Activated gamma-delta T cell treated with Interleukin-2 at 50 U/mL for 16 hours (primary cell): Measurements from ENCODE around the gene LRRC10.
"Not testable (repeated sequence)": the region's sequence is repeated elsewhere in the genome, so short reads cannot be mapped to it uniquely, and the experiment has no call there.

ENCODE experiments used
- DNase-seq: peaks from one replicate; pipeline ENCODE4 v3.0.0-alpha.2; 2020

Gene LRRC10

DNA sequence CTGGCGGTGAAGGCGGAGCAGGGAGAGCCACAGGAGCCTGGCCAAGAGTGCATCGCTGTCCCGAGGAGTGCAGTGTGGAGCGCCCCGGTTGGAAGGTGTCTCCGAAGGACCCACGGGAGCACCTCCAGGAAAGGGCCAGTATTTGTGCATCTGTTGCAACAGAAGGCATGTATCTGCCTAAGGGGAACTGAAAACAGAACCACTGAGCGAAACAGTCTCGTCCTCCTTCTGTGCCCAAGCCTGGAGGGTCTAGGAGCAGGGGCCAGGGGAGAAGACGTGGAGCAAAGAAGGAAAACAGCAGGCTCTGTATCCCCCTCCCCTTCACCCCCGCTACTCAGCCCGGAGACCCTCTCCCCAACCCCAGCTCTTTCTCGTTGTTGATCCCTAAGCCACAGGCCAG, 5.3 kb upstream of the LRRC10 start:
- DNase-seq = no peak

- no peak for DNase-seq
These were observed 2.6 kb upstream of the LRRC10 start for GRCh38 chr12:69613351-69613750.

DNA sequence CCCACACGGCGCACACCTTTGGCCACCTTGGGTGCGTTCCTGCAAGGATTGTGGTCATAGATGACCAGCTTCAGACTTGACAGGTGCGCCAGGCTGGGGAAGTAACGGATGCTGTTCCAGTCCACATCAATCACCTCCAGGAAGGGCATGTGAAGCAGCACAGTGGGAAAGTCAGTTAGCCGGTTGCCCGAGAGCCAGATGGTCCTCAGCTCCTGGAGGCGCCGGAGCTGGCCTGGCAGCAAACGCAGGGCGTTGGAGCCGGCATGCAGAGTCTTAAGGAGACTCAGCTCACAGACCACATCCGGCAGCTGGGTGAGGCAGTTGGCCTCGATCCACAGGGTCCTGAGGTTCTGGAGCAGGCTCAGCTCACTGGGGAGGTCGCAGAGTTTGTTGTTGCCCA, 581 bp downstream of the LRRC10 start:
- DNase-seq = no peak

DNA sequence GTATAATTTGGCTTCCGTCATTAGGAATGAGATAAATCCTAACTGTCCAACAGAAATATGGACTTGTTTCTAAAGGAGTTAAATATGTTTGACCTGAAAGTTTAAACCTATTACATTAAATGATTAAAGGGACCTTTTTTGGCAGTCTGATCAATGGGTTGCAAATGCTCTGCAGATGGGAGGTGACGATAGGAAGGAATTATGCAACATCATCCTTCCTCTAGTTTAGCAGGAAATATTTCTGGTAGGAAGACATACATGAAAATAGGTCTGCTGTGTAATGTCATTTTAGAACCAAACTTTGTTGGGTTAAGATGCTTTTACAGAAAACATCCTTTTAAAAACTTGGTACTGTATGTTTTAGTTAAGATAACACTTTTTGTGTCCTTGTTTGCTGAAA, 2.6 kb downstream of the LRRC10 start:
- DNase-seq = no peak

GRCh38 chr12:69604275-69604674, 6.4 kb downstream of the LRRC10 start:
- DNase-seq = not testable (repeated sequence)

- not testable (repeated sequence) for DNase-seq
These were observed 7.2 kb downstream of the LRRC10 start for GRCh38 chr12:69603556-69603955.

- DNase-seq = no peak
These were observed 7.8 kb downstream of the LRRC10 start for GRCh38 chr12:69602954-69603353.

- no peak for DNase-seq
These were observed 8.6 kb downstream of the LRRC10 start for GRCh38 chr12:69601962-69602685.

DNA sequence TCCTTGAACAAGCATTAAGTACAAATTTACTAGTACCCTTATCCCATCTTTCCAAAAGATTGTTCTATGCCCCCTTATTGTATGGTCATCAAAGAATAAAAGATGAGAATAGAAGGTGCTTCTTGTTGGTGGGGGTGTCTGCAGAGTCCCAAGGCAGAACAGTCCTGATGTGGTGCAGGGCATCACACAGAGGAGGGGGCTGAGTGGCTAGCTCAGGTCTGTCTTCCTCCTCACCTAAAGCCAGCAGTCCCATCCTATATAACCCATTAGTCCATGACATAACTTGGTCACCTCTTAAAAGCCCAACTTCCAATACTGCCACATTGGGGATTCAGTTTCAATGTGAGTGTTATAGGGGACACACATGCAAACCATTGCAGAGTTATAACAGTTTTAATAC, 9.9 kb downstream of the LRRC10 start:
- no peak for DNase-seq

DNA sequence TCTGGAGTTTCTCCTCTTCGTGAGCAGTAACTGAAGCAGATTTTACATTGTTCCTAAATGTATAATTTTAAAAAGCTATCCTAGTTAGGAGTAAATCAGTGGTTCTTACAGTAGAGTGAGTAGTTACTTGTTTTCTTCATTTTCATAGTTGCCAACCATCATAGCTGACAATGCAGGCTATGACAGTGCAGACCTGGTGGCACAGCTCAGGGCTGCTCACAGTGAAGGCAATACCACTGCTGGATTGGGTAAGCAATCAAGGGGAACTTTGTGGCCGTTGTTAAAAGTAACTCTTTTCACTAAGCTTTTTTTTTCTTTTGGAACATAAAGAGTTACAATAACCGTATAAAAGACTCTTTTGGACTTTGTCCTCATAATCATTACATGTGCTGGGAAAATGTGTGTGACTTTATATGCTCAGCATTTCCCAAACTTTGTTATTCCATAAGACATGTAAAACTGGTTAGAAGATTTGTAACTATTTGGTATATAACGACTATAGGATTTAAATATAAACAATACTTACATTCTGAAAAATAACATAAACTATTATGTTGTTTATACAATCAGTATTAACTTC, 12.4 kb downstream of the LRRC10 start:
- no peak for DNase-seq

DNA sequence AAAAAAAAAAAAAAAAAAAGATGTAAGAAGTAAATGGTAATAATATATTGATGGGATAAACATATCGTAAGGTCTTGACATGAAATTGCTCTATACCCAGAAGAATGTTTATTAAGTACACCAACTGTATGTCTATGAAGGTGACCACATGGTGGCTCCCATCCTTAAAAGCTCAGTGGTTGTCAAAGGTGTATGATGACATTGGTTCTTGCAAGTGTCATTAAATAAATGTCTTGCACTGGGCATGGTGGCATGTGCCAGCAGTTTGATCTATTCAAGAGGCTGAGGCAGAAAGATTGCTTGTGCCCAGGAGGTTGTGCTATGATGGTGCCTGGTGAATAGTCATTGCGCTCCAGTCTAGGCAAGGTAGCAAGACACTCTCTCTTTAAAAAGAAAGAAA, 15.0 kb downstream of the LRRC10 start:
- no peak for DNase-seq

DNA sequence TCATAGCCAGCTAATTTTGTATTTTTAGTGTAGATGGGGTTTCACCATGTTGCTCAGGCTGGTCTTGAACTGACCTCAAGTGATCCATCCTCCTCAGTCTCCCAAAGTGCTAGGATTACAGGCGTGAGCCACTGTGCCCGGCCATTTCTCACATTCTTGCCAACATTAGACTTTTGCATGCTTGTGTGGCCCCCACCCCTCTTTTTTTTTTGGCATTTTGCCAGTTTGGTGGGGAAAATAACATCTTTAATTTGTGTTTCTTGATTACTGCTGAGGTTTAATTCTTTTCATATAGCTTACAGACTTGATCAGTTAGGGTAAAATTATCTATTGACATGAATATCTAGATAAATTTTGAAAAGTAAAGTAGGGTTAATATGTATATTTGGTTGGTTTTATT, 21.6 kb downstream of the LRRC10 start:
- no peak for DNase-seq

DNA sequence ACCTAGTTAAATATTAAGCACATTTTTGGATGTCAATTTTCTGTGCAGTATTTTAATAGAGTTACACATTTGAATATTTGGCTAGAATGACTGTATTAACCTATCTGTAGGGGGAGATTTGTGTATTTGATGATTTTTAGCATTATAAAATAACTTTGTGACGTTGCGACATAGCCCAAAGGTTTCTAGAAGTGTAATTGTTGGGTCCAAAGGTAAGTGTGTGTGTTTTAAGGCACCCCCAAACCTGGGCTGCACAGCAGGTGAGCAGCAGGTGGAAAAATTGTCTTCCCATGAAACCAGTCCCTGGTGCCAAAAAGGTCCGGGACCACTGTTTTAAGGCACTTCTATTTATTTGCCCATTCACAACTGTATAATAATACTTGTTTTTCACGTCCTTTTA, 22.2 kb downstream of the LRRC10 start:
- no peak for DNase-seq

DNA sequence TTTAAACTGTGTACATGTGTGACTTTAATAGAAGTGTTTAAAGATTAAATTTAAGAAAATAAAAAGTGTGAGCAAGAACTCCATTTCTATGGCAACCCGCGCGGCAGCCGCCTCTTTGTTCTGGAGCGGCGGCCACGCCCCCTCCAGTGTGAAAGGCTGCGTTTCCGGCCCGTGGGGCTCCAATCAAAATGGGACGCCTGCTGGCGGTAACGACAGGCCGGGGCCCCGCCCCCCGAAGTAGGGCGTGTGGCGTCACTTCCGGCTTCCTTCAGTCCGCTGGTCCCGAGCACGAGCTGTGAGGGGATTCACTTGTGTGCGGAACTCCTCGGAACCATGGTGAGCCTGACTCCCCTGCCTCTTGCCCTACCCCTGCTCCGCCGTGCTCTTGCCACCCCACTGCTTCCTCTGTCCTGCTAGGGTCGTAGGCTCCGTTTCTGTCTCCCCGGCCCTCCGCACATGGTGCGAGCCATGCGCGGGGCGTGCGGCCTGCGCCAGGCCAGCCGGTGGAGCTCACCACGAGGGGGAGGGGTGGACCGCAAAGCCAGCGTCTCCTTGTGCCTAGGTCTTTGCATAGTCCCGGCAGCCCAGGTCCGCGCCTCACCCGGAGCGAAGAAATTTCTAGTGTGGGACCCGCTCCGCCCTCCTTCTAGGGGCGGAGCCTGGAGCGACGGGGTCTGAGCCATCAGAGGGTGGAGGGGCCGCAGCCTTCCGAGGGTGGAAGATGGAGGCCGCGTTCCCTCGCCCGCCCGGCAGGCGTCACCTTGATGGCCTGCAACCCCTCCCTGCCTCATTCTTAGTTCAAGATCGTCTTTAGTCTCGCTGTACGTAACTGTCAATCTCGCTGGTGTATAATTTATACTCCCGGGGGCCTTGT, 25.3 kb downstream of the LRRC10 start, which contains the start of gene CCT2:
TSS of gene CCT2 (plus strand) at position 271 of the 874 bp plus-strand sequence. CDS start at position 334, 63 bp downstream.
- peak; percentile 96 for DNase-seq

- DNase-seq = no peak
These were observed 27.5 kb downstream of the LRRC10 start for GRCh38 chr12:69583203-69583602.

GRCh38 chr12:69580074-69580473, 30.6 kb downstream of the LRRC10 start:
- DNase-seq = no peak

DNA sequence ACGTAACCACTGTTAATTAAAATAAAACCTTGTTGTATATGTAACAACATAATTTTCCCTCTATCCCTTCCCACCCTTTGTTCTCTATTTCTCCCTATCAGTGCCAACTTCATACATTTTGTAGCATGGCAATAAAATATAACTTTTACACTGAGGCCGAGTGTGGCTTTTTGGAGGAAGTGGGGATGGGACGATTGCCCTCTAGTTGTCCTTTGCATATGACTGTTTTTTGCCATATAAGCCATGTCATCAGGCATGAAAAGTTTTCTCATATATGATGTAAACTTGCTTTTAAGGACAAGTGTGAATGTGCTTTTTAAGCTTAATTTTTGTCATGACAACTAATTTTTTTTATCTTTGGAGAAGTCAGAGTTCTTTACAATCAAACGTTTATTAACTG, 31.7 kb downstream of the LRRC10 start:
- DNase-seq = no peak

GRCh38 chr12:69578283-69578682, 32.4 kb downstream of the LRRC10 start:
- no peak for DNase-seq

GRCh38 chr12:69575346-69575745, 35.4 kb downstream of the LRRC10 start:
- DNase-seq = no peak

DNA sequence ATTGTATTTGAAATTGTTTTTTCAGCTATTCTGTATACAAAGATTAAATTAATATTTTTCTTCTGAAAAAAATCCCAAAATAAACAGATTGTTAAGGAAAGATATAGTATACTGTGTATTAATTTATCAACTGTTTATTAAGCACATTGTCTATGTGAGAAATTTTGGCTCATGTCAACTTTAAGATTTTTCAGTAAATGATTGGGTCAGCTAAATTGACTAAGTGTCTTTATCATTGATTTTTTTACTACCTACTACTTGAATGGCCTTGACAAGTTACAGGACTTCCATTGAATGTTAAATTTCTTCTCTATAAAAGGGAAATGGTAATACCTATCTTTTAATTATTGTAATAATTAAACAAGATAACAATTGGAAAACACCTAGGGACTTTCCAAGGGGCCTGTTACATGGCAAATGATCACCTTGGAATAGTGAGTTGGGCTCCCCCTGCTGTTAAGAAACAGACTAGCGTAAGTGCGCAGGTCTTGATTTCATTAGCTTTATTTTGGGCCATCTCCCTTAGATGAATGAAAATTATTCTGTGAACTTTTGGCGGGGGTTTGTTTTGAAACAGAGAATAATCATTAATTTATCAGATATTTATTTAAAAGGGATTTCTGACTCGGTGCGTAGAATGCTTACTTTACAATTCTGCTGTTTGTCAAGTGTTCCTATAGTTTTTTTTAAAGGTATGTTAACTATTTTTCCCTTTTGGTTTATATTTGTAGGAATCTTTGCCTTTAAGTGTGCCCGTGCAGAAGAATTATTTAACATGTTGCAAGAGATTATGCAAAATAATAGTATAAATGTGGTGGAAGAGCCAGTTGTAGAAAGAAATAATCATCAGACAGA, 39.9 kb downstream of the LRRC10 start:
- DNase-seq = peak; percentile 50

DNA sequence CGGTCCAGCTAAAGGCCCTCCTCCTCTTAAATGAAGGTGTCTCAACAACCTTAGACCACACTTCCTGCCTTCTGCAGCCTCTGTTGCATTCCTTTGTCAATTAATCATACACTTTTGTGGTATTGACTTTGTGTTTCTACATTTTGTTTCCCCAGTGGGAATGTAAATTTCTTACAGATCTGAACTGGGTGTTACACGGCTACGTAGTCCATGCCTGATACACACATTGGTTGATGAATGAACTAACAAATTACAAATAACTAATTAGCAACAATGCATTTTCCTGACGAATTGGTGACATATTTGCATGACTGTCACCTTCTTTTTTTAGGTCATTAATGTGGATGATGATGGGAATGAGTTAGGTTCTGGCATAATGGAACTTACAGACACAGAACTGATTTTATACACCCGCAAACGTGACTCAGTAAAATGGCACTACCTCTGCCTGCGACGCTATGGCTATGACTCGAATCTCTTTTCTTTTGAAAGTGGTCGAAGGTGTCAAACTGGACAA, 40.6 kb downstream of the LRRC10 start:
- no peak for DNase-seq

DNA sequence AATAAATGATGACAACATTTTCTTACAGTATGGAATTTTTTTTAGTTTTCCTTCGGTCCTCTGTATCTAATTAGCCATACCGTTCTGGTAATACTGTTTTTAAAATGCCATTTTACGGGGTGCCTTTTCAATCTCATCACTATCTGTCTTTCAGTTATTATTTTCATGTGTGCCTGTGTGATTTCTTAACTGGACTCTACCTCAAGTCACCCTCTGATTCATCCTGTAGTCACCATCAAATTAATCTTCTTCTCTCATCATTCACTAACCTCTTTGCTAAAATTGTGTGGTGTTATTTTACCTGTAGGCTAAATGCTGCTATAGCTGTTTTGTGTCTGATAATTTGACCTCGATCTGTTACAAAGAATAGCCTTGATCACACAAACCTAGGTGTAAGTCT, 41.5 kb downstream of the LRRC10 start:
- DNase-seq = no peak

DNA sequence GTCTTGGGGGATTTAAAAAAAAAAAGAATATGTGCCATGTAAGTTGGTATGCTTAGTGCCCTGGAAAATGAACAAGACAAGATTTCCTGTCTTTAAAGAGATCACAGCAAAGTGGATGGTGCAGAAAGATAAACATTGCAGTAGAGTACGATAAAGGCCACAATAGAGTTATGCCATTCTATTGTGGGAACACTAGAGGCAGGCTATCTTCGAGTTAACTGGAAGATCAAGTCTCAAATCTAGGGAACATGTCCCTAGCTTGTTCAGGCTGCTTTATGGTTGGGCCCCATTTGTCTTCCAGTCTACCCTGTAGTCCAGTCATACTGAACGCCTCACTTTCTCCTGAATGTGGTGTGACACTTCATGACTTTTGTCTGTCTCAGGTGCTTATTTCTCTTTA, 44.1 kb downstream of the LRRC10 start:
- DNase-seq = no peak
